GM10847 (cell line): ENCODE results near the gene SERPINB6.

Experiments used
- POLR2A ChIP-seq: IDR thresholded peaks from 2 replicates; pipeline ENCODE4 v1.6.1; 2011; ENCODE audit not compliant: insufficient read length; ENCODE audit errors: extremely low read depth

SERPINB6 gene

DNA sequence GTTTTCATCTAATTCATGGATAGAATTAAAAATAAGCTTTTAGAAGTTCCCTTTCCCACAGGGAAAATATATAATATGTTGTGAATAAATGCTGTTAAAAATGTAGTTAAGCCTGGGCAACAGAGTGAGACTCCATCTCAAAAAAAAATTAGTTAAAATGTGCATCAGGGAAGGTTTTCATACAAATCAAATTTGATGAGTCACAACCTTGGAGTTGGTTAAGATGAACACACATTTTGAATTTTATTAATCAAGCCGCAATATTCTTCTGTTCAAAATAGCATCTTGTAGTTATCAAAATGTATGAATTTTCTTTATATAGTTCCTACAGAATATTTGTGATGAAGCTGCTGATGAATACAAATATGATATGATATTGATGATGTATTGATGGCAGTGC, 37.3 kb downstream of the SERPINB6 start:
- TF ChIP-seq POLR2A: no peak

DNA sequence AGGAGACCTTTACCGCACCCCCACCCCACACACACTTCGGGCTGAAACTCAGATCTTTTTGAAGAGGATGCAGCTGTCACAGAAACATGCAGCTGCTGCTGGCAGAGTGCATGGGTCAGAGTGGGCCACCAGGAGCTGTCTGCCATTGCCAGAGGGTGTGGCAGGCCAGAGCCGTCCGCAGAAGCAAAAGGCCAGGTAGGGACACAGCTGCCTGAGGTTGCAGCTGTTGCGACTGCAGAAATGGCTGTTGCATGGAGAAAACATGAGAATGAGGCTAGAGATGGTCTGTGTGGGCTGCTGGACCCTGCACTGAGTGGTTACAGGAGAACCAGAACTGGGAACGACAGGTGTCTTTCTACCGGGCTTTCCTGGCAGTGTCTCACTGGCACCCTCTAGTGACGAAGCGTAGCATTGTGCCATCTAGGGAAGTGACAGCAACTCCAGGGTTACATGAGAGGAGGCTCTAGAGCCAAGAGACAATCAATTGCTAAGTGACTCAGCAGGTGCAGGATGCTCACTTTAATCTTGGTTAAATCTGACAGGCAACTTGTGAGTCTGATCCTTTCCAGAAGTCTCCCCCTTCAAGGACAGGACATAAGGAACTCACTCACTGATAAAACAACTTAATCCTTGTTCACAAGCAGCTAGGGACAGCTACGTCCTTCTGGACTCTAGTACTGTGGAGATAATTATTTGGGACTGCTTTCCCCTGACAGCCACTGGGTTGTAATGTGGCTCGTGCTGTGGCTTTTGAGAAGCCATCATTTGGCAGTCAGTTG, 39.2 kb downstream of the SERPINB6 start:
- TF ChIP-seq POLR2A: no peak

DNA sequence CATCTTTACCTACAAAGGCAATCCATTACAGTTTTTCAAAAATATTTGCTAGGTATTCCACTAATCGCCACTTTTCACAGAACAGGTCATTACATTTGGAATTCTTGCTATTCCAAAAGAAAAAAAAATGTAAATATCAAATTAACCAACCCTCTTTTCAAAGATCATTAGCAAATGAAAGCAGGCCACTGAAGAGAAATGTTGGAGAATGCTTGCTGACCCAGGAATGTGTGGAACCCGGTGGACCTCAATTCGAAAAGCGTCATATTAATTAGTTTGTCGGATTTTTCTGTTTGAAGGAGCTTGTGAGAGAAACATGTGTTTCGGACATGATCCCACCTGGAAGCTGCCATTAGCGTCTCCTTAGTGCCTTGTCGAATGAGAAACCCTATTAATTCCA, 40.3 kb downstream of the SERPINB6 start:
- TF ChIP-seq POLR2A: no peak

DNA sequence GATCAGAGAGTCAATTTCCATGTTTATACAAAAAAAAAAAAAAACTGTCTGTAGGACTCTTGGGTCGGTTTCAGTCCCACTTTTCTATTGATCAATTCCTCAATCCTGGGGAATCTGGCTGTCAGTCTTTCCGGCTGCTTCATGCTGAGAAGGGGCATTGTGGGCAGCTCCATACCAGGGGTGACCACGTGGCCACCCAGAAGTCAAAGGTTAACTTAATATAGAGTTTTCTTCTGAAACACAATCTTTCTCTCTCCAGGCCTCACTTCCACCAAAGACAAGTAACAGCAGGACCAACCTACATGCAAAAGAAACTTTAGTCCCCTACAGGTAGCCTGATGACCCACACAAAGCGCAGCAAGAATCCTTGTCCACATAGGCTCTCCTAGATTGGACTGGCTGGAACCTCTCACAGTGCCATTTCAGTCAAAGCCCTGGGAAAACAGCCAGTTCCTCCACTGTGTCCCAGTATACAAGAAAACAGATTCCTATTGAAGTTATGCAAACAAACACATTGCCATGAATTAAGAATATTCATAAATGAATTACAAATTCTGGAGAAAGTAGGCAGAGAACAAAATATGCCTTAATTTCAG, 49.7 kb downstream of the SERPINB6 start:
- TF ChIP-seq POLR2A: no peak

DNA sequence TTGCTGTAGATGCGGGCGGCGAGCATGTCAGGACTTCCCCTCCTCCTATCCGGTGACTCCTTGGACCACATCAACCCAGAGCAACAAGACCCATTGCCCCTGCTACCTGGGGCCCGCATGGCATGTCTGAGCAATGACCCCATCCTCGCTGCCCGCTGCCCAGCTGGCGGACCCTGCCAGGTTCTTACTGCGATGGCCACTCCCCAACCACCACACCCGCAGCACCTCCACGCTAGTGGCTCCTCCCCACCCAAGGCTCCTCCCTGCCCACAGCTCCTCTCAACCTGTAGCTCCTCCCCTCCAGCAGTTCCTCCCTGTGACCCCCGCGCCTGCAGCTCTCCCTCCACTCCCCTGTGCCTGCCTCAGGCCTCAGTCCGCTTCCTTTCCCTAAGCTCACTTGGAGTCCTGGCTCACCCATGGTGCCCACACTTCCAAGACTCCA, 50.7 kb downstream of the SERPINB6 start:
- TF ChIP-seq POLR2A: no peak

DNA sequence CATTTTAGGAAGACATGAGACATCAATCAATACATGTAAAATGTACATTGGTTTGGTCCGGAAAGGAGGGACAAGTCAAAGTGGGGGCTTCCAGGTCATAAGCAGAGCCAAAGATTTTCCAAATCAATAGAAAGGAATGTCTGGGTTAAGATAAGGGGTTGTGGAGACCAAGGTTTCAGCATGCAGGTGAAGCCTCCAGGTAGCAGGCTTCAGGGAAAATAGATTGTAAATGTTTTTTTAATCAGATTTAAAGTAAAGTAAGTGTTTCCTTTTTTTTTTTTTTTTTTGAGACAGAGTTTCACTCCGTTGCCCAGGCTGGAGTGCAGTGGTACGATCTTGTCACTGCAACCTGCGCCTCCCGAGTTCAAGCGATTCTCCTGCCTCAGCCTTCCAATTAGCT, 51.5 kb downstream of the SERPINB6 start:
- TF ChIP-seq POLR2A: no peak

DNA sequence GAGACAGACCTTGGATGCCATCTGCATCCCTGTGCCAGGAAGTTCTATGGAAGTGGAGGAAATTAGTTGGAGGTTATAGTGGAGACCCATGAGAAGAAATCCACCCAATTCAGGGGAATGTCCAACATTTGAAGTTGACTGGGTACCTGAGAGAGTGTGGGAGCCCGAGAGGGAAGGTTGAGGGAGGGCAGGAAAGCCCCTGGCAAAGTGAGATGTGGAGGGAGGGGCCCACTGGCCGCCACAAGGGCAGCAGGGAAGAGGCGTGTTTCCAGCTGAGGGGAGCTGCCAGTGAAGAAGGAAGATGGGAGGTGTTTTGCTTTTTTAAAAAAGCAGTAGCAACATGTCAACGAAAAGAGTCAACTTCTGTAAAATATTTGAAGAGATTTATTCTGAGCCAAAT, 52.0 kb downstream of the SERPINB6 start:
- TF ChIP-seq POLR2A: no peak

DNA sequence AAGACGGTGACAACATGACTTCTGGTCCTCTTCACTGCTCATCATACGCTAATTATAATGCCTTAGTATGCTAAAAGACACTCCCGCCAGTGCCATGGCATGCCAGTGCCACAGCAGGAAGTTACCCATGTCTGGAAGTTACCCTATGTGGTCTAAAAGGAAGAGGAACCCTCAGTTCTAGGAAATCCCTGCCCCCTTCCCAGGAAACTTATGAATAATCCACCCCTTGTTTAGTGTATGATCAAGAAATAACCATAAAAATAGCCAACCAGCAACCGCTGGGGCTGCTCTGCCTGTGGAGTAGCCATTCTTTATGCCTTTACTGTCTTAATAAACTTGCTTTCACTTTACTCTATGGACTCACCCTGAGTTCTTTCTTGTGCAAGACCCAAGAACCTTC, 52.4 kb downstream of the SERPINB6 start:
- no peak for TF ChIP-seq POLR2A

DNA sequence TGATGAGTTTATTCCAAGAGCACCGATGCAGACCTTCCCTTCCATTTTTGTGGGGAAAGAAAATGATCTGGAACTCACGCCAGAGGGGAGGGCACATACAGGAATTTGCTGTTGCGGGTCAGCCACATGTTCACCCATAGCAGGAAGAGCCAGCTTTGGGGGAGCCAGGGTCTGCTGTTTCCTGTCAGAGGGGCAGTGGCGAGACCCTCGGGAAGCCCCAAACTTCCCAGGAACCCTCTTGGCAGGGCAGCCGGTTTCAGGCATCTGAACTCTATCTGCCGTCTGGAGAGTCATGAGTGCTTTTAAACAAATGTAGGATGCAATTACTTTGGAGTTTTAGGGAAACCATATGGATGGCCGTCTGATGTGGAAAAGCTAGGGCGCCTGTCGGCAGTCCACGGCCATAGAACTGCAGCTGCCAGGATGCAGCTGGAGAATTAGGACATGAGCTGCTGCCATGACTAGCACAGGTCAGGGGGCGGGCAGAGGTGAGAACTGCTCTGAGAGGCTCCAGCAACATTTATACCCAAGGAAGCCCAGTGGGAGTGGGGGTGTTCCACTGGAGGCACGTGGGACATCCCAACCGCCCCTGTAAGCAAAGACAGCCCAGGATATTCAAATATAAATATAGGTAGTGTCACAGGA, 53.4 kb downstream of the SERPINB6 start:
- TF ChIP-seq POLR2A: no peak

DNA sequence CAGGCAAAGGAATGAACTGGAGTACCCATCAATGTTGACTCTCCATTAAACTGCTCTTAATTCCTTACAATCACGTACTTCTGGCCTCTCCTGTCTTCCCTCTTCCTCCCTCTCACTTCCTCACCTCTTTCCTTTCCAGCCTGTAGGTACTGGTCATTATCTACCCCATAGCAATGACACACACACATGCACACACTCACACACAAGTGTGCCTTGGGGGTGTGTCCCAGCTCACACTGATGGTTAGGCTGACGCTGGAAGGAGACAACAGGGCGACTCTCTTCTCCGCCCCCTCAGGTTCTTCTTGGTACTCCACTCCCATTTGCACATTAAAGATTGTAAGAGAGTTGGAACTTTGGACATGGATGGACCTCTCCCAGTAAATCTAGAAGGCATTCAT, 54.3 kb downstream of the SERPINB6 start:
- TF ChIP-seq POLR2A: no peak

DNA sequence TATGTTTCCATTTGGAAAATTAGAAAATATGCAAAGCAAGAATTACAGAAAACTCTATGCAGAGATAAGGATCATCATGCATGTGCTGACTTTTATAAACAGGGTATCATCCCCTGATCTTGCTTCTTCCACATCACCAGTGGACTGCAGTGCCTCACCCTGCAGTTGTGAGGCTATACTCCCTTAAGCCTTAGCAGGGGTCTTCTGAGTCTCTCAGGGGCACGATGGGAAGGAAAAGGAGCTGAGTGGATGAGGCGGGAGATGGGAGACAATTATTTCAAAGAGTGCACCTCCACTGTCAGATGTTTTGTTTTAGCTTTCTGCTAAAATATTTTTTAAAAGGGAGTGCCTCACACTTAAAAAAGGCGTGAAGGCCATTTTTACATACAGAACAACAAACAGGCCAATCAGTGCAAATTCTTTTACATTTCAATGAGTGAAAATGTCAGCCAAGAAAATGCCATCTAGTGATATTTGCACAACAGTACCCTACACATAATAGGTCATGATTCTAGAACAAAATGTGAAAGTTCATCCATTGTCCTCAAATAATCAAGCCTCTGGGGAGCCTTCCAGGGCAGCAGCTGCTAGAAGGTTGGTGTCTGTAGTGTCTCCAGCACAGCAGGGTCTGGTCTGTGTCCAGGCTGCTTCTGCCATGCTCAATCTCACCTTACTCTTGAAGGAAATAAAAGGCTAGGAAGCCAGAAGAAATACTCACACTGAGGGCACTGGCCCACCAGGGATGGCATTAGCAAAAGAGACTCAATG, 55.0 kb downstream of the SERPINB6 start:
- no peak for TF ChIP-seq POLR2A

DNA sequence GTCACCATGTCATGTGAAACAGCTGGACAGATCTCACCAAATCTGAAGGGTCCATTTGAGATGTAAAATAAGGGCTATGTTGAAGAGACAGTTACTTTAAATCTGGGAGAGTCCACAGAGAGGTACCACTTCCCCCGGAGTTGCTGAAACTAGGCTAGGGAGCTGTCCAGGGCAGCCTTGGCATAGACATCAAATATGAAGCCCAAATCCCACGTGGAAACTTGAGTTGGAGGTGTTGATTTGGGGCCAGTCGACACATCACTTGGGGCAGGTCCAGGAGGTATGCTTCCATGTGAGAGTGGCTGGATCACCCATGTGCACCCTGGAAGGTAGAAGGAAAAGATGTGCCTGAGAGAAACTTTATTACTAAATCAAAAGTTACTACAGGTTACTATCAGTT, 56.2 kb downstream of the SERPINB6 start:
- no peak for TF ChIP-seq POLR2A

DNA sequence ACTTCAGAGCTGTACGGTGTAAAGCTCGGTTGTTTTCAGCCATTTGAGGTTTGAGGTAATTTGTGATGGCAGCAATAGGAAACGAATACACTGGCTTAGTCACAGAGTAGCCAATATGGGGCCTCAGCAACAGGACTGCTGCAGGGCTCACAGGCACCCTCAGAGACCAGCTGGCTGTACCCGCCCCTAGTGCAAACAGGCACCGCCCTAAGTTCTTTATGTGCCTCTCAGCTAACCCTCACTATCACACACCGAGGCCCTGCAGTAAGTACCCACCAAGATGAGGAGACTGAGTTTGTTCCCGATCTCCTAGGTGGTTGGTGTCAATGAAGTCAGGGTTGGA, 57.1 kb downstream of the SERPINB6 start:
- TF ChIP-seq POLR2A: no peak

DNA sequence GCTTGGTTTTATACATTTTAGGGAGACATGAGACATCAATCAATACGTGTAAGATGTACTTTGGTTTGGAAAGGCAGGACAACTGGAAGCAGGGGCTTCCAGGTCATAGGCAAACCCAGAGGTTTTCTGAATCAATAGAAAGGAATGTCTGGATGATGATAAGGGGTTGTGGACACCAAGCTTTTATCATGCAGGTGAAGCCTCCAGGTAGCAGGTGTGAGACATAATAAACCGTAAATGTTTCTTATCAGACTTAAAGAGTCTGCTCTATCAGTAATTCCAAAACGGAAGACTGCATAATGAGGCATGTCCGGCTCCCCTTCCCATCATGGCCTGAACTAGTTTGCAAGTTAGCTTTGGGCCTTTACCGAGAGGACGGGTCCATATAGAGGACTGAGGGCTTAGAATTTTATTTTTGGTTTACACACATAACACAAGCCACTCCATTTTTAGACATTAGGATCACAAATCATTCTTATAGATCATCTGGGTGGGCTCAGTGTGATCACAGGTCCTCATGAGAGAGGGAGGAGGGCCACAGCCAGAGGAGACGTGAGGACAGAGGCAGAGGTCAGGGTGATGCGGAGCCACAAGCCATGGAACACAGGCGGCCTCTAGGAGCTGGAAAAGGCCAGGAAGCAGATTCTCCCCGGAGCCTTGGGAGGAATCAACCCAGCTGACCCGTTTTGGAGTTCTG, 57.6 kb downstream of the SERPINB6 start:
- no peak for TF ChIP-seq POLR2A

DNA sequence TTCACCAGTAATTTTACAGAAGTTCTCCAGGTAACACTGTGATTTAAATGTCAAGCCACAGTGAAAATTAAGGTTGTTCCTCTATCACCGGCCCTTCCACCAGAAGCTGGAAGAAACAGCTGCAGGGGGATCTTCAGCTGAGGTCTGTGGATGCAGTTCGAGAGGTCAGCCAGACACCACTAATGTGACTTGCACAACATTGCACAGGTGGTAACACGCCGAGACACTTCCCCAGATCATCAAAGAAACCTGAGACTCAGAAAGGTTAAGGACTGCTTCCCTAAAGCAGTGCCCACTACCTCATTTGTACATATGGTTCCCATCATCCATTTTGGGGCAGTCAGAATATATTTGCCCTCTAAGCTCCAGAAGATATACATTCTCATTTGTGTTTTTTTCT, 60.2 kb downstream of the SERPINB6 start:
- TF ChIP-seq POLR2A: no peak
